DND-41 (cell line): ENCODE results near the gene SLC22A7.

ENCODE experiments used
- EZH2 ChIP-seq: IDR thresholded peaks from 3 replicates; pipeline ENCODE4 v1.6.1; 2012; ENCODE audit warnings: borderline replicate concordance, low read depth, mild to moderate bottlenecking, moderate library complexity, low read length, inconsistent platforms; ENCODE audit not compliant: severe bottlenecking
- TF ChIP-seq, protein P1 (sequence below): IDR thresholded peaks from 2 replicates; pipeline ENCODE4 v1.5.1; 2012; ENCODE audit warnings: borderline replicate concordance, low read length, moderate library complexity, mild to moderate bottlenecking; ENCODE audit not compliant: poor library complexity, severe bottlenecking; ENCODE audit errors: extremely low read depth

DNA sequence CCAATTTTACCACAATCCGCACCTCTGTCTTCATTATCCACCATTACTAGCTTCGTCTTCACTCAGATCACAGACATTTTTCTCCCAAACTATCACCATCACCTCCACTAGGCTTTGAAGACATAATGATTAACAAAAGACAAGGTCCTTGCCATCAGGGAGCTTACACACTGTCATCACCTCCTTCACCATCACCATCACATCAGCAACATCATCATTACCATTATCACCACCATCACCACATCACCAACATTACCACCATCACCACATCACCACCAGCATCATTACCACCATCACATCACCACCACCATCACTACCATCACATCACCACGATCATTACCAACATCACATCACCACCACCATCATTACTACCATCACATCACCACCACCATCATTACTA, 4.4 kb upstream of the SLC22A7 start:
- TF ChIP-seq, protein P1, sequence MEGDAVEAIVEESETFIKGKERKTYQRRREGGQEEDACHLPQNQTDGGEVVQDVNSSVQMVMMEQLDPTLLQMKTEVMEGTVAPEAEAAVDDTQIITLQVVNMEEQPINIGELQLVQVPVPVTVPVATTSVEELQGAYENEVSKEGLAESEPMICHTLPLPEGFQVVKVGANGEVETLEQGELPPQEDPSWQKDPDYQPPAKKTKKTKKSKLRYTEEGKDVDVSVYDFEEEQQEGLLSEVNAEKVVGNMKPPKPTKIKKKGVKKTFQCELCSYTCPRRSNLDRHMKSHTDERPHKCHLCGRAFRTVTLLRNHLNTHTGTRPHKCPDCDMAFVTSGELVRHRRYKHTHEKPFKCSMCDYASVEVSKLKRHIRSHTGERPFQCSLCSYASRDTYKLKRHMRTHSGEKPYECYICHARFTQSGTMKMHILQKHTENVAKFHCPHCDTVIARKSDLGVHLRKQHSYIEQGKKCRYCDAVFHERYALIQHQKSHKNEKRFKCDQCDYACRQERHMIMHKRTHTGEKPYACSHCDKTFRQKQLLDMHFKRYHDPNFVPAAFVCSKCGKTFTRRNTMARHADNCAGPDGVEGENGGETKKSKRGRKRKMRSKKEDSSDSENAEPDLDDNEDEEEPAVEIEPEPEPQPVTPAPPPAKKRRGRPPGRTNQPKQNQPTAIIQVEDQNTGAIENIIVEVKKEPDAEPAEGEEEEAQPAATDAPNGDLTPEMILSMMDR: no peak
- no peak for TF ChIP-seq EZH2
